ENCODE data around the gene IPO9. TPM values are rescaled to one million over a fixed set of nuclear protein-coding genes. Genes with fewer than 3 reads are reported as not detected.
A peak's percentile ranks its signal among the peaks of the same experiment; 100 is the strongest.

Gene IPO9
- total and polyA plus RNA-seq, 2 of the 4 experiments (the other 2 are of a cell fraction): 14.0 to 23.4 TPM

- TF ChIP-seq BHLHE40 (IDR thresholded peaks at IDR 0.05; ENCODE audit: low read depth, low read length): peak; percentile 6; the same call in 1 of the 2 replicates
These were observed 16.6 kb downstream of the IPO9 start (continued) for GRCh38 chr1:201845331-201846083.

- POLR2A ChIA-PET (ENCODE audit: unreplicated experiment): no interaction called here
- peaks cover 8% of the 10 kb centered on the region for H3K36me3 ChIP-seq (ENCODE audit: control insufficient read depth, insufficient read depth, low read length)
- DNase-seq: no peak
These were observed 18.2 kb downstream of the IPO9 start for GRCh38 chr1:201847150-201847549.

More at GRCh38 chr1:201847150-201847549, 18.2 kb downstream of the IPO9 start:
- H2AFZ ChIP-seq (replicated peaks; ENCODE audit: low read length, poor library complexity): no peak overlapping the region
- no peak overlapping the region for H3K4me2 ChIP-seq (ENCODE audit: low read depth, low read length)
- H3K4me3 ChIP-seq (ENCODE audit: insufficient read depth, low read depth, low read length): no peak overlapping the region
- no TSS peak for BruUV-seq (replicated peaks)
- no peak overlapping the region for H2BK5ac ChIP-seq (ENCODE audit: low read depth, low read length, poor library complexity, severe bottlenecking)
- no peak overlapping the region for H3K27ac ChIP-seq (ENCODE audit: insufficient read depth, low read length)
- in situ Hi-C loops (cut with MboI; ENCODE audit: low sequenced_read_pairs): no loop called here
- H3K56ac ChIP-seq (ENCODE audit: extremely low read depth, insufficient read depth, low read length): no peak overlapping the region
- no peak overlapping the region for H3K9ac ChIP-seq (ENCODE audit: low read depth, low read length)
- no peak overlapping the region for H4K5ac ChIP-seq (ENCODE audit: low read depth, low read length)
- H2AK5ac ChIP-seq (ENCODE audit: low read depth, low read length): no peak overlapping the region
- no peak overlapping the region for H3K18ac ChIP-seq (ENCODE audit: low read depth, low read length)
- H3K9me3 ChIP-seq (ENCODE audit: control insufficient read depth, insufficient read depth, low read length): no peaks in the 10 kb centered on the region
- no peak overlapping the region for H4K8ac ChIP-seq (ENCODE audit: low read depth in 2 of 2, low read length in 2 of 2)
- no CpG with 5 or more reads among the region's 1 CpG for WGBS, 2 experiments (ENCODE audit: extremely low coverage in 2 of 2, insufficient read length in 1 of 2)
- H2BK20ac ChIP-seq (ENCODE audit: low read depth, low read length): no peak overlapping the region
- H4K91ac ChIP-seq (ENCODE audit: insufficient read depth, low read depth, low read length): no peak overlapping the region
- dilution Hi-C loops (cut with HindIII; ENCODE audit: low sequenced_read_pairs, unreplicated experiment): no loop called here
- H2BK120ac ChIP-seq (ENCODE audit: low read depth, low read length): no peak overlapping the region
- peaks cover 7% of the 10 kb centered on the region for H3K9me1 ChIP-seq (ENCODE audit: insufficient read depth, low read length)
- H2BK15ac ChIP-seq (ENCODE audit: low read depth, low read length): no peak overlapping the region
- intact Hi-C loops (cut with micrococcal nuclease): no loop called here
- no peak overlapping the region for H3K23ac ChIP-seq (ENCODE audit: low read depth, low read length)
- CTCF ChIA-PET: no interaction called here
- no peak for TF ChIP-seq ELK1 (IDR thresholded peaks at IDR 0.05; ENCODE audit: borderline replicate concordance, low read depth, low read length)
- no peak for TF ChIP-seq USF2 (IDR thresholded peaks at IDR 0.05; ENCODE audit: low read depth, low read length)
- TF ChIP-seq MAZ (IDR thresholded peaks at IDR 0.05; ENCODE audit: borderline replicate concordance, low read depth, low read length): no peak
- no peak for TF ChIP-seq CHD1 (IDR thresholded peaks at IDR 0.05; ENCODE audit: low read depth, low read length)
- no peak for TF ChIP-seq BHLHE40 (IDR thresholded peaks at IDR 0.05; ENCODE audit: low read depth, low read length)
- no peak for TF ChIP-seq MXI1 (IDR thresholded peaks at IDR 0.05; ENCODE audit: borderline replicate concordance, low read depth, low read length)
- no peak for TF ChIP-seq RFX5 (IDR thresholded peaks at IDR 0.05; ENCODE audit: low read depth, low read length)
- no peak for TF ChIP-seq MAFK (IDR thresholded peaks at IDR 0.05; ENCODE audit: low read depth, low read length)
- TF ChIP-seq CEBPB (IDR thresholded peaks at IDR 0.05; ENCODE audit: low read depth, low read length): no peak
- no peak for TF ChIP-seq FOS (IDR thresholded peaks at IDR 0.05; ENCODE audit: low read depth, low read length)
- TF ChIP-seq SMC3 (IDR thresholded peaks at IDR 0.05; ENCODE audit: low read depth, low read length): no peak
- TF ChIP-seq CTCF (conservative IDR thresholded peaks at IDR 0.05; ENCODE audit: low read depth, low read length): no peak
- H3K27me3 ChIP-seq (ENCODE audit: control insufficient read depth, insufficient read depth, low read length): no peaks in the 10 kb centered on the region
- no peak overlapping the region for H3K4ac ChIP-seq (ENCODE audit: low read depth, low read length)
- H2AK9ac ChIP-seq (replicated peaks; ENCODE audit: low read depth, low read length, poor library complexity): no peak overlapping the region
- peaks cover 3% of the 10 kb centered on the region; the same call in 1 of the 2 replicates for H3K4me1 ChIP-seq (ENCODE audit: control insufficient read depth, insufficient read depth, low read length)
- H3K79me1 ChIP-seq (ENCODE audit: low read depth in 1 of 2, low read length in 2 of 2): peaks cover 29 to 71% of the 10 kb centered on the region in 2 experiments
- H4K20me1 ChIP-seq (ENCODE audit: insufficient read depth, low read length): peaks cover 30% of the 10 kb centered on the region; the same call in 1 of the 2 replicates
- H3K14ac ChIP-seq (replicated peaks; ENCODE audit: low read depth, low read length): no peak overlapping the region
- ATAC-seq (ENCODE audit: low read depth): no peak
